MCF 10A (cell line): Measurements from ENCODE around the gene AGBL4. TPM values are rescaled to one million over a fixed set of nuclear protein-coding genes. Genes with fewer than 3 reads are reported as not detected.
A peak's percentile ranks its signal among the peaks of the same experiment; 100 is the strongest.

ENCODE experiments used
- BruUV-seq: library from RNA; stranded (reverse); fragments of 400-500 nt; replicated peaks from 2 replicates; lab custom pipeline; 2021; lab: Mats Ljungman, UMichigan
- CTCF ChIA-PET: fragments of 300-600 bp; sonication (Branson Sonifier 250); formaldehyde crosslinking; extraction: SDS; loops from one replicate; lab custom pipeline; 2021; ENCODE audit warnings: antibody characterized with exemption, inconsistent platforms; lab: Yijun Ruan, JAX
- POLR2A ChIA-PET: fragments of 300-600, 350-650 bp; sonication (Branson Sonifier 250); formaldehyde crosslinking; extraction: SDS; loops from one replicate; lab custom pipeline; 2020; ENCODE audit warnings: antibody characterized with exemption, inconsistent platforms; lab: Yijun Ruan, JAX
- DNase-seq: peaks from one replicate; pipeline ENCODE4 v3.0.0-alpha.2; 2018; ENCODE audit not compliant: unreplicated experiment
- H3K27ac Mint-ChIP-seq: one replicate; pipeline ENCODE4 v1.8.0; 2022; ENCODE audit warnings: mild to moderate bottlenecking, low read depth, mixed read lengths; ENCODE audit not compliant: unreplicated experiment
- H3K27me3 Mint-ChIP-seq: one replicate; pipeline ENCODE4 v1.8.0; 2022; ENCODE audit warnings: mixed read lengths; ENCODE audit not compliant: insufficient read depth, unreplicated experiment
- H3K36me3 Mint-ChIP-seq: one replicate; pipeline ENCODE4 v1.8.0; 2022; ENCODE audit warnings: mild to moderate bottlenecking, moderate library complexity, mixed read lengths; ENCODE audit not compliant: insufficient read depth, unreplicated experiment
- H3K4me1 Mint-ChIP-seq: one replicate; pipeline ENCODE4 v1.8.0; 2022; ENCODE audit warnings: mixed read lengths; ENCODE audit not compliant: insufficient read depth, unreplicated experiment
- H3K4me3 Mint-ChIP-seq: one replicate; pipeline ENCODE4 v1.8.0; 2022; ENCODE audit warnings: mild to moderate bottlenecking, moderate library complexity, mixed read lengths; ENCODE audit not compliant: unreplicated experiment
- H3K9me3 Mint-ChIP-seq: one replicate; pipeline ENCODE4 v1.8.0; 2022; ENCODE audit warnings: mixed read lengths; ENCODE audit not compliant: unreplicated experiment
- intact Hi-C: fragments of 100-400 bp; cut with micrococcal nuclease; formaldehyde crosslinking; loops from 2 replicates; pipeline ENCODE4 v1.14.1; 2022
- total RNA-seq: library from RNA; stranded (reverse); gene quantifications from 2 replicates; pipeline ENCODE4 v1.2.3, GENCODE V29; 2022
- TF ChIP-seq, protein P1 (sequence below): fragments of 200-600 bp; IDR thresholded peaks from one replicate; pipeline ENCODE4 v1.8.0; 2022; ENCODE audit warnings: antibody characterized with exemption, mild to moderate bottlenecking; ENCODE audit not compliant: unreplicated experiment

AGBL4 gene
- total RNA-seq, 1 experiment from 2014 or later, result not detected

DNA sequence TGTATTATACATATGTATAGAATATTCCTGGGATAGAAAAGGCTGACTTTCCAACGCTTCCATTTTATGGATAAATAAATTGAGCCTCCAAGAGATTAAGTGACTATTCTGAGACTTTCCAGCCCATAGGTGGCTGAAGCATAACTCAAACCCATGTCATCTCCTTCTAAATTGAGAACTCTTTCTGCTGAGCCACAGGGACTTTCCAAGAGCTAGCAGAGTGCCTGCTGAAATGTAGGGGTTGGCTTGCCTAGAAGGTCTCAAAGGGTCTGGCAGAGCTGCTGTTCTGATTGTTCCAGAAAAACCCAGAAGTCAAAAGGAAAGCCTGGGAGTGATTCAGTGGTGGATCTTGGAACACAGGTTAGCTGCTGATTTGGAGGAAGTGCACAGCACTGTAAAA lies 1100.6 kb downstream of the AGBL4 start:
- intact Hi-C loops, result no loop called here
- no peaks in the 10 kb centered on the region for H3K36me3 Mint-ChIP-seq
- POLR2A ChIA-PET, result interaction anchor here (1.4 kb wide), 1 partner anchor 13 kb away, joined by 3 read pairs; no protein-coding TSS in a partner anchor
- CTCF ChIA-PET, result interaction anchor here (0.5 kb wide), 1 partner anchor 1443 kb away, joined by 3 read pairs; no protein-coding TSS in a partner anchor
- no peak for DNase-seq
- TF ChIP-seq, protein P1, sequence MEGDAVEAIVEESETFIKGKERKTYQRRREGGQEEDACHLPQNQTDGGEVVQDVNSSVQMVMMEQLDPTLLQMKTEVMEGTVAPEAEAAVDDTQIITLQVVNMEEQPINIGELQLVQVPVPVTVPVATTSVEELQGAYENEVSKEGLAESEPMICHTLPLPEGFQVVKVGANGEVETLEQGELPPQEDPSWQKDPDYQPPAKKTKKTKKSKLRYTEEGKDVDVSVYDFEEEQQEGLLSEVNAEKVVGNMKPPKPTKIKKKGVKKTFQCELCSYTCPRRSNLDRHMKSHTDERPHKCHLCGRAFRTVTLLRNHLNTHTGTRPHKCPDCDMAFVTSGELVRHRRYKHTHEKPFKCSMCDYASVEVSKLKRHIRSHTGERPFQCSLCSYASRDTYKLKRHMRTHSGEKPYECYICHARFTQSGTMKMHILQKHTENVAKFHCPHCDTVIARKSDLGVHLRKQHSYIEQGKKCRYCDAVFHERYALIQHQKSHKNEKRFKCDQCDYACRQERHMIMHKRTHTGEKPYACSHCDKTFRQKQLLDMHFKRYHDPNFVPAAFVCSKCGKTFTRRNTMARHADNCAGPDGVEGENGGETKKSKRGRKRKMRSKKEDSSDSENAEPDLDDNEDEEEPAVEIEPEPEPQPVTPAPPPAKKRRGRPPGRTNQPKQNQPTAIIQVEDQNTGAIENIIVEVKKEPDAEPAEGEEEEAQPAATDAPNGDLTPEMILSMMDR, result no peak
- no peak overlapping the region for H3K27ac Mint-ChIP-seq
- no TSS peak for BruUV-seq
- no peaks in the 10 kb centered on the region for H3K9me3 Mint-ChIP-seq
- H3K27me3 Mint-ChIP-seq, result no peaks in the 10 kb centered on the region
- H3K4me3 Mint-ChIP-seq, result no peak overlapping the region
- H3K4me1 Mint-ChIP-seq, result no peaks in the 10 kb centered on the region

DNA sequence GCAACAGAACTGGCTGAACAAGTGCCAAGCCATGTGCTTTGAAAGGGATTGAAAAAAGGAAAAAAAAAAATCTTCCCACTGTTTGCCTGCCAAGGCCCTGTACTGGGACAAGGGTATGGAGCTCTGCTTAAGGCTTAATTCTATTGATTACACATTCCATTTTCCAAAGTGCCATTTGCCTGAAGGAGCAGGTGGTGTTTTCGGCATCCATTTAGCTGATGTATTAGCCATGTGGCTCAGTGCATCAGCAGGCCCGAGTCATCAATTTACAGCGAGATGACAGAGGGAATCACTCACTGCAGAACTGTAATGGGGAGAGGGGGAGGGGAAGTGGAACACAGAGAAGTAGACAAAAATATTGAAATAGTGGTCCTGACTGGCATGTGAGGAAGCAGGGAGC lies 1102.9 kb downstream of the AGBL4 start:
- CTCF ChIA-PET, result interaction anchor here (0.5 to 1.3 kb wide), 3 partner anchors 101 to 1428 kb away, joined by 3 to 6 read pairs (median 4); no protein-coding TSS in a partner anchor
- TF ChIP-seq, protein P1, result no peak
- Mint-ChIP-seq H3K27me3 (no peaks in the 10 kb centered on the region), H3K4me3 (no peak overlapping the region), H3K9me3 (no peaks in the 10 kb centered on the region), H3K4me1 (peaks cover 7% of the 10 kb centered on the region), H3K36me3 (no peaks in the 10 kb centered on the region), H3K27ac (no peak overlapping the region)
- POLR2A ChIA-PET, result interaction anchor here (1.7 kb wide), 1 partner anchor 11 kb away, joined by 9 read pairs; no protein-coding TSS in a partner anchor
- intact Hi-C loops, result no loop called here
- no peak for DNase-seq
- BruUV-seq, result no TSS peak

DNA sequence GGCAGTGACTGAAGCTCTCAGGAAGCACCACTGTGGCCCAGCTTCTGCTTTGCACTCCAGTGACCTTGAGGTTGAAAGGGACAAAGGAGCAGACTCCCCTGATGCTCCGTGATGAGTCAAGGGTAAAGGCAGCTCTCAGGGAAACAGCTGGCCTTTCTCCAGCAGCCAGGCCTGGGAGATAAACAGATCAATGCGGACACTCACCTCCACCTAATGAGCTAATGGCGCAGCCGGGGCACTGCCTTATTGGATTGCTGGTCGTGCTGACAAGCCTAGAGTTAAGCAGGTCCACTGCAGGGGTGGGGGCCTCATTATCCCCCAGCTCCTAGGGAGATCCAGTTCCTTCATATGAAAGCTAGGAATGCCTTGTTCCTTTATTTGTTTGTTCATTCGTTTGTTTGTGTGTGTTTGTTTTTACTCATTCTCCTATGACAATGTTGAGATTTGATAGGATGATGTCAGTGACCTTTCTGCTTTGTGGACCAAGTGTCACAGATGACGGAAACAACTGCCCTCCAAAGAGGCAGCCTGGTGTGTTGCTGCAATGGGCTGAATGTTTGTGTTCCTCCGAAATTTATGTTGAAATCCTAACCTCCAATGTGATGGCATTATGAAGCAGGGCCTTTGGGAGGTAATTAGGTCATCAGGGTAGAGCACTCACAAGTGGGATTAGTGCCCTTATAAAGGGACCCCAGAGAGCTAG lies 1105.7 kb downstream of the AGBL4 start:
- CTCF ChIA-PET, result interaction anchor here (0.5 to 3.6 kb wide), 13 partner anchors 9 to 1686 kb away, joined by 3 to 17 read pairs (median 4); no protein-coding TSS in a partner anchor
- POLR2A ChIA-PET, result no interaction called here
- Mint-ChIP-seq H3K36me3 (no peaks in the 10 kb centered on the region), H3K27me3 (no peaks in the 10 kb centered on the region), H3K4me3 (no peak overlapping the region), H3K27ac (no peak overlapping the region), H3K9me3 (no peaks in the 10 kb centered on the region), H3K4me1 (peaks cover 8% of the 10 kb centered on the region)
- BruUV-seq, result no TSS peak
- TF ChIP-seq, protein P1, result no peak
- intact Hi-C loops, result loop anchor here (5.0 kb wide), 3 partner anchors 346 to 1414 kb away; no protein-coding TSS in a partner anchor
- DNase-seq, result peak; percentile 4

DNA sequence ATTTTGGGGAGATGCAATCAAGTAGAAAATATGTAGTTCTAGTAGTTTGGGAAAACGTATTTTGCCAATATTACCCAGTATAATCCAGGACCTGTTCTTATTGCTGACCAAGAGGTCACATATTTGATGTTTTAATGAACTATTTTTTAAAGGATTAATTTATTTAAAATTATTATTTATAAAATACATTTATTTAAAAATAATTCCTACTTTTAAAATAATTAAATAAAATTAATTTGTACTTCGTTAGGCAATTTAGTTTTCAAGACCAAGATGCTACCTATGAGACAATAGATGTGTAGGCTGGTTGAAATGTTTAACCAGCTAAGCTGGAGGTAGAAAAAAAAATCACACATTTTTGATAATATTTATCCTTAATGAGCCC lies 1106.7 kb downstream of the AGBL4 start:
- no peak overlapping the region for H3K27ac Mint-ChIP-seq
- POLR2A ChIA-PET, result no interaction called here
- H3K9me3 Mint-ChIP-seq, result no peaks in the 10 kb centered on the region
- intact Hi-C loops, result loop anchor here (5.0 kb wide), 3 partner anchors 345 to 1415 kb away; no protein-coding TSS in a partner anchor
- CTCF ChIA-PET, result interaction anchor here (0.6 to 3.6 kb wide), 13 partner anchors 10 to 1687 kb away, joined by 3 to 17 read pairs (median 4); no protein-coding TSS in a partner anchor
- peaks cover 8% of the 10 kb centered on the region for H3K4me1 Mint-ChIP-seq
- TF ChIP-seq, protein P1, result no peak
- BruUV-seq, result no TSS peak
- no peak for DNase-seq
- H3K4me3 Mint-ChIP-seq, result no peak overlapping the region
- H3K27me3 Mint-ChIP-seq, result no peaks in the 10 kb centered on the region
- no peaks in the 10 kb centered on the region for H3K36me3 Mint-ChIP-seq
